Neural cell (in vitro differentiated cells): ENCODE results near the gene IRS2. TPM values are rescaled to one million over a fixed set of nuclear protein-coding genes. Genes with fewer than 3 reads are reported as not detected.

ENCODE experiments used
- H2AFZ ChIP-seq: fragments of 200-600, 300-800 bp; sonication (generic), shearing (Covaris generic); 2 replicates; pipeline ENCODE4 v1.6.0; 2014; ENCODE audit warnings: low read depth, mild to moderate bottlenecking, antibody characterized with exemption, low read length, moderate library complexity
- H3F3A ChIP-seq: fragments of 200-600 bp; shearing (Covaris generic); 2 replicates; pipeline ENCODE4 v1.6.1; 2016; ENCODE audit warnings: mild to moderate bottlenecking, moderate library complexity, mixed read lengths, antibody characterized with exemption, low read length; ENCODE audit not compliant: insufficient read depth, poor library complexity, severe bottlenecking
- H3K27ac ChIP-seq: fragments of 200-600, 300-800 bp; sonication (generic), shearing (Covaris generic); 2 replicates; pipeline ENCODE4 v1.5.1; 2014; ENCODE audit warnings: mild to moderate bottlenecking, low read length, moderate library complexity
- H3K27me3 ChIP-seq: fragments of 300-800, 200-600 bp; sonication (generic), shearing (Covaris generic); 2 replicates; pipeline ENCODE4 v1.6.0; 2014; ENCODE audit warnings: mild to moderate bottlenecking, low read depth, low read length, moderate library complexity; ENCODE audit not compliant: insufficient read depth
- H3K36me3 ChIP-seq: fragments of 300-800, 200-600 bp; sonication (generic), shearing (Covaris generic); 2 replicates; pipeline ENCODE4 v1.5.1; 2014; ENCODE audit warnings: mild to moderate bottlenecking, antibody characterized with exemption, low read length, moderate library complexity; ENCODE audit not compliant: insufficient read depth
- H3K4me2 ChIP-seq: fragments of 300-800, 200-600 bp; sonication (generic), shearing (Covaris generic); 2 replicates; pipeline ENCODE4 v1.6.0; 2014; ENCODE audit warnings: mild to moderate bottlenecking, low read length
- H3K4me3 ChIP-seq: fragments of 300-800, 200-600 bp; sonication (generic), shearing (Covaris generic); 2 replicates; pipeline ENCODE4 v1.5.1; 2014; ENCODE audit warnings: mild to moderate bottlenecking, low read length, moderate library complexity
- H3K79me2 ChIP-seq: fragments of 200-600 bp; shearing (Covaris generic); replicated peaks from 2 replicates; pipeline ENCODE4 v1.6.0; 2014; ENCODE audit warnings: mild to moderate bottlenecking, low read length, moderate library complexity; ENCODE audit not compliant: insufficient read depth
- H3K9ac ChIP-seq: fragments of 300-800, 200-600 bp; sonication (generic), shearing (Covaris generic); 2 replicates; pipeline ENCODE4 v1.6.1; 2016; ENCODE audit warnings: mild to moderate bottlenecking, low read length, mixed read lengths
- H3K9me2 ChIP-seq: fragments of 200-600 bp; shearing (Covaris generic); 2 replicates; pipeline ENCODE4 v1.6.1; 2016; ENCODE audit warnings: mild to moderate bottlenecking, low read length, mixed read lengths; ENCODE audit not compliant: insufficient read depth
- H3K9me3 ChIP-seq: fragments of 200-600, 300-800 bp; sonication (generic), shearing (Covaris generic); 2 replicates; pipeline ENCODE4 v1.6.1; 2016; ENCODE audit warnings: mild to moderate bottlenecking, mixed run types, low read length, moderate library complexity, mixed read lengths
- H4K20me1 ChIP-seq: fragments of 200-600 bp; shearing (Covaris generic); 2 replicates; pipeline ENCODE4 v1.6.1; 2016; ENCODE audit warnings: mild to moderate bottlenecking, mixed run types; ENCODE audit not compliant: insufficient read depth
- EP300 ChIP-seq: fragments of 450-650 bp; conservative IDR thresholded peaks from 2 replicates; pipeline ENCODE4 v1.6.1; 2014; ENCODE audit warnings: antibody characterized with exemption, mild to moderate bottlenecking, moderate library complexity; ENCODE audit not compliant: poor library complexity, severe bottlenecking
- EZH2 ChIP-seq: fragments of 200-600, 300-800 bp; shearing (Covaris generic), sonication (generic); IDR thresholded peaks from 2 replicates; pipeline ENCODE4 v1.6.1; 2014; ENCODE audit warnings: antibody characterized with exemption, low read length, borderline replicate concordance, mild to moderate bottlenecking; ENCODE audit not compliant: insufficient read depth, poor library complexity, severe bottlenecking
- MXI1 ChIP-seq: fragments of 450-650 bp; conservative IDR thresholded peaks from 2 replicates; pipeline ENCODE4 v1.6.1; 2014; ENCODE audit warnings: antibody characterized with exemption, mild to moderate bottlenecking; ENCODE audit not compliant: poor library complexity, severe bottlenecking
- POLR2AphosphoS5 ChIP-seq: IDR thresholded peaks from 2 replicates; pipeline ENCODE4 v1.6.1; 2012
- RAD21 ChIP-seq: fragments of 450-650 bp; conservative IDR thresholded peaks from 2 replicates; pipeline ENCODE4 v1.6.1; 2014; ENCODE audit warnings: antibody characterized with exemption, mild to moderate bottlenecking, moderate library complexity
- SMC3 ChIP-seq: fragments of 450-650 bp; conservative IDR thresholded peaks from 2 replicates; pipeline ENCODE4 v1.6.1; 2014; ENCODE audit warnings: antibody characterized with exemption, mild to moderate bottlenecking, moderate library complexity; ENCODE audit not compliant: poor library complexity
- TAF1 ChIP-seq: IDR thresholded peaks from 2 replicates; pipeline ENCODE4 v1.6.1; 2012; ENCODE audit warnings: low read depth
- polyA plus RNA-seq: library from polyadenylated mRNA; depleted of rRNA; stranded (reverse); fragments of >200 nt; gene quantifications from 2 replicates; pipeline ENCODE4 v1.2.3, GENCODE V29; 2014
- TF ChIP-seq, protein P1 (sequence below): fragments of 450-650 bp; IDR thresholded peaks from 2 replicates; pipeline ENCODE4 v1.5.1; 2014; ENCODE audit warnings: antibody characterized with exemption, mild to moderate bottlenecking, moderate library complexity; ENCODE audit not compliant: poor library complexity, severe bottlenecking
- TF ChIP-seq, protein P2 (sequence below): IDR thresholded peaks from 2 replicates; pipeline ENCODE4 v1.6.1; 2012; ENCODE audit warnings: borderline replicate concordance

IRS2 gene
- polyA plus RNA-seq, 1 donor from 2014 or later, result 7.1 TPM

DNA sequence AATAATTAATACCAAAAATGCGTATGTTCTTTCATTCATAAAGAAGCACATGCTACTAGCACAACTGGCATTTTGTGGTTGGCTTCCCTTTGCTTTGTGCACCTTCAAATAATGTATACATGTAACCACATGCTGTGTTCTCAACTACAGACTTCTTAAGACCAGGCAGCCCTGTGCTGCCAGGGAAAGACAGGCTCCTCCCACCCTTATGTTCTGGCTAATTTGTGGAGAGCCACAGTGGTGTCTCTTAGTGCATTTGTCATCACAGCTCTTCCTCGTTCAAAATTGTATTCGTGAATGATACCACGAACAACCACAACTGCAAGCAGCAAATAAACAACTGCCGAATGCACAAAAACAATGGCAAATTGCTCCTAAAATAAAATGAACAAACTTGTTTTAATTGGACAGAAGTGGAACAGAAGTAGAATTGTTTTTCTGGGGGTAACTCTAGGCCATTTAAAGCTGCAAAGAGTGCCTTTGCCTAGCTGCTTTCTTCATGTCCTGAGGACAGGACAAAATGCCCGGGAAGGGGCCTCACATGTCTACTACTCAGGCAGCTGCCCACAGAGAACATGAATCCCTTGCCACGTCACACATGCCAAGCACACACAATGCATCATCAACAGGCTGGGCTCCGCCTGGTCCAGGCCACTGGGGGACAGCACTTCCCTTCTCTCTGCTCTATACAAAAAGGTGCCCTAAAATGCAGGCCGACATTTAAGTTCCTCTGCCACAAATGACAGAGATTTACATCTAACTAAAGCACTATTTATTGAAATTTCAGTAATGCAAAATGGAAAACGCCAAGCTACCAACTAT, 21.7 kb downstream of the IRS2 start:
- H3F3A ChIP-seq, result no peaks in the 10 kb centered on the region
- no peak overlapping the region for H3K4me3 ChIP-seq
- H3K9me3 ChIP-seq, result no peaks in the 10 kb centered on the region
- peaks cover 11% of the 10 kb centered on the region for H3K79me2 ChIP-seq
- H3K27ac ChIP-seq, result no peak overlapping the region
- H3K27me3 ChIP-seq, result no peaks in the 10 kb centered on the region
- no peaks in the 10 kb centered on the region for H4K20me1 ChIP-seq
- H3K4me2 ChIP-seq, result no peak overlapping the region
- no peaks in the 10 kb centered on the region for H3K36me3 ChIP-seq
- H2AFZ ChIP-seq, result no peak overlapping the region
- H3K9me2 ChIP-seq, result no peaks in the 10 kb centered on the region
- TF ChIP-seq, protein P1, sequence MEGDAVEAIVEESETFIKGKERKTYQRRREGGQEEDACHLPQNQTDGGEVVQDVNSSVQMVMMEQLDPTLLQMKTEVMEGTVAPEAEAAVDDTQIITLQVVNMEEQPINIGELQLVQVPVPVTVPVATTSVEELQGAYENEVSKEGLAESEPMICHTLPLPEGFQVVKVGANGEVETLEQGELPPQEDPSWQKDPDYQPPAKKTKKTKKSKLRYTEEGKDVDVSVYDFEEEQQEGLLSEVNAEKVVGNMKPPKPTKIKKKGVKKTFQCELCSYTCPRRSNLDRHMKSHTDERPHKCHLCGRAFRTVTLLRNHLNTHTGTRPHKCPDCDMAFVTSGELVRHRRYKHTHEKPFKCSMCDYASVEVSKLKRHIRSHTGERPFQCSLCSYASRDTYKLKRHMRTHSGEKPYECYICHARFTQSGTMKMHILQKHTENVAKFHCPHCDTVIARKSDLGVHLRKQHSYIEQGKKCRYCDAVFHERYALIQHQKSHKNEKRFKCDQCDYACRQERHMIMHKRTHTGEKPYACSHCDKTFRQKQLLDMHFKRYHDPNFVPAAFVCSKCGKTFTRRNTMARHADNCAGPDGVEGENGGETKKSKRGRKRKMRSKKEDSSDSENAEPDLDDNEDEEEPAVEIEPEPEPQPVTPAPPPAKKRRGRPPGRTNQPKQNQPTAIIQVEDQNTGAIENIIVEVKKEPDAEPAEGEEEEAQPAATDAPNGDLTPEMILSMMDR, result no peak
- TF ChIP-seq SMC3 (no peak), TAF1 (no peak), EZH2 (no peak), RAD21 (no peak)
- no peak overlapping the region for H3K9ac ChIP-seq

DNA sequence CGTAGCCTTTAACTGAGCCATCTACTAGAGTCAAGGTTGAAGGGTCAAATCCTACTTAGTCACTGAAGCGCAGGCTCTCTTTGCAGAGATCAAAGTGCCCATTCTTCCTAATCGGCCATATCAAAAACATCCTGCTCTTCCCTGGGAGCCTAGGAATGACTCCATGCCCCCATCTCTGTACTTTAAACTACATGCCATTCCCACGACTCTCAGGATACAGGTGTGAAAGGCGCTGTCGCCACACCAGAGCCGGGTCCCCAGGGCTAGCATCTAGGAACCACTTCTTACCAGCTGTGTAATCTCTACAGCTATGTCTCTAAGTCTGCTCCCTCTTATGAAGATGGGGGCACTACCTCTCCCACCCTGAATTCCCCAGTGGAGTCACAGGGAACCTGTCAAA, 22.3 kb downstream of the IRS2 start:
- Histone ChIP-seq H3K79me2 (peaks cover 11% of the 10 kb centered on the region), H3K4me2 (no peak overlapping the region), H4K20me1 (no peaks in the 10 kb centered on the region)

More for the DNA sequence above, 22.3 kb downstream of the IRS2 start:
- Histone ChIP-seq H3F3A (no peaks in the 10 kb centered on the region), H3K9ac (no peak overlapping the region), H3K4me3 (no peak overlapping the region), H3K27me3 (no peaks in the 10 kb centered on the region), H3K9me2 (no peaks in the 10 kb centered on the region), H3K27ac (no peak overlapping the region), H2AFZ (no peak overlapping the region), H3K9me3 (no peaks in the 10 kb centered on the region), H3K36me3 (no peaks in the 10 kb centered on the region)
- no peak for TF ChIP-seq TAF1
- TF ChIP-seq, protein P2, sequence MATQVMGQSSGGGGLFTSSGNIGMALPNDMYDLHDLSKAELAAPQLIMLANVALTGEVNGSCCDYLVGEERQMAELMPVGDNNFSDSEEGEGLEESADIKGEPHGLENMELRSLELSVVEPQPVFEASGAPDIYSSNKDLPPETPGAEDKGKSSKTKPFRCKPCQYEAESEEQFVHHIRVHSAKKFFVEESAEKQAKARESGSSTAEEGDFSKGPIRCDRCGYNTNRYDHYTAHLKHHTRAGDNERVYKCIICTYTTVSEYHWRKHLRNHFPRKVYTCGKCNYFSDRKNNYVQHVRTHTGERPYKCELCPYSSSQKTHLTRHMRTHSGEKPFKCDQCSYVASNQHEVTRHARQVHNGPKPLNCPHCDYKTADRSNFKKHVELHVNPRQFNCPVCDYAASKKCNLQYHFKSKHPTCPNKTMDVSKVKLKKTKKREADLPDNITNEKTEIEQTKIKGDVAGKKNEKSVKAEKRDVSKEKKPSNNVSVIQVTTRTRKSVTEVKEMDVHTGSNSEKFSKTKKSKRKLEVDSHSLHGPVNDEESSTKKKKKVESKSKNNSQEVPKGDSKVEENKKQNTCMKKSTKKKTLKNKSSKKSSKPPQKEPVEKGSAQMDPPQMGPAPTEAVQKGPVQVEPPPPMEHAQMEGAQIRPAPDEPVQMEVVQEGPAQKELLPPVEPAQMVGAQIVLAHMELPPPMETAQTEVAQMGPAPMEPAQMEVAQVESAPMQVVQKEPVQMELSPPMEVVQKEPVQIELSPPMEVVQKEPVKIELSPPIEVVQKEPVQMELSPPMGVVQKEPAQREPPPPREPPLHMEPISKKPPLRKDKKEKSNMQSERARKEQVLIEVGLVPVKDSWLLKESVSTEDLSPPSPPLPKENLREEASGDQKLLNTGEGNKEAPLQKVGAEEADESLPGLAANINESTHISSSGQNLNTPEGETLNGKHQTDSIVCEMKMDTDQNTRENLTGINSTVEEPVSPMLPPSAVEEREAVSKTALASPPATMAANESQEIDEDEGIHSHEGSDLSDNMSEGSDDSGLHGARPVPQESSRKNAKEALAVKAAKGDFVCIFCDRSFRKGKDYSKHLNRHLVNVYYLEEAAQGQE, result no peak
- no peak for TF ChIP-seq EZH2
- no peak for TF ChIP-seq EP300
- TF ChIP-seq, protein P1, result no peak
- no peak for TF ChIP-seq RAD21
- no peak for TF ChIP-seq POLR2AphosphoS5
- TF ChIP-seq MXI1, result no peak
- TF ChIP-seq SMC3, result no peak
